ENCODE data around the gene DOCK4. TPM values are rescaled to one million over a fixed set of nuclear protein-coding genes. Genes with fewer than 3 reads are reported as not detected.

DOCK4 gene
- total RNA-seq, 2 experiments from 2014 or later: 0.32 TPM

DNA sequence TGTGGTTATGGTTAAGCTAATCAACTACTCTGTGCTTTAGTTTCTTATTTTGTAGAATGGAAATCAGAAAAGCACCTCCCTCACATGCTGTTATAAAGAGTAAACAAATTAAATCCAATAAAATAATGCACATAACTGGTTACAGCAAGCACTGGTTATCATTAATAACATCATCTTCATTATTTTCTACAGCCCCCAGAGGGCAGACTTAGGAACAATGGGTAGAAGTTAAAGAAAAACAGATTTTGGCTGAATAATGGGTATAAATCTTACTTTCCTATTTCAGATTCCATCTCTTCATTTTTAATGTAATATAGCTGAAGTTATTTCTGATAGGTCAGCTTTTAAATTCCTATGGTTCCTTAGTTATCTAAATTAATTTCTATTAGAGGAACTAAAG, 126.5 kb downstream of the DOCK4 start:
- Mint-ChIP-seq H3K36me3 (ENCODE audit: low read depth) (no peaks in the 10 kb centered on the region), H3K4me3 (no peak overlapping the region), H3K27ac (no peak overlapping the region), H3K27me3 (peaks cover 23% of the 10 kb centered on the region), H3K9me3 (ENCODE audit: low read depth) (no peaks in the 10 kb centered on the region), H3K4me1 (peaks cover 3% of the 10 kb centered on the region)
- POLR2A ChIA-PET: no interaction called here
- DNase-seq (no peak), ATAC-seq (no peak)
- intact Hi-C loops (cut with DNase I, micrococcal nuclease): loop anchor here in 1 of 2 experiments (10.0 kb wide), 1 partner anchor 325 kb away; no protein-coding TSS in a partner anchor
- CTCF ChIA-PET: interaction anchor here (0.6 to 1.0 kb wide), 3 partner anchors 14 to 21 kb away, joined by 3 to 4 read pairs (median 4); no protein-coding TSS in a partner anchor

DNA sequence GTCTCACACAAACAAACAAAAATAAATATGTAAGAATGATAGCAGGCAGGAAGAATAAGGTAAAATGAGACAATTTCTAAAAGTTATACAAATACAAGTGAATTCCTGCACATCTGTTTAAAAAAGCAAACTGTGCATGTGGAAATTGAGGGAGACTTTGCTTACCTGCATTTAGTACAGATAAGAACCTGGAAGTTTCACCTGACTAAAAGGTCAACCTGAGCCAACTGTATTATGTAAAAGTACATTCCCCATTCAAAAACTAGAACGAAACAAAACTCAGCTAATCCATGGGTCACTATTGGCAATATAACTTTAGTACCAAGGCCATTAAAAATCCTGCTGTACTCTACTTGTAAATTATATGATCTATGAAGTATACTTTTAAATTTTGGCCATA, 127.1 kb downstream of the DOCK4 start:
- H3K27me3 Mint-ChIP-seq: peaks cover 25% of the 10 kb centered on the region
- no peak overlapping the region for H3K4me3 Mint-ChIP-seq
- intact Hi-C loops (cut with DNase I, micrococcal nuclease): no loop called here
- DNase-seq (no peak), ATAC-seq (no peak)
- H3K9me3 Mint-ChIP-seq (ENCODE audit: low read depth): no peaks in the 10 kb centered on the region
- ChIA-PET CTCF (interaction anchor here (0.9 kb wide), 1 partner anchor 15 kb away, joined by 3 read pairs; no protein-coding TSS in a partner anchor), POLR2A (no interaction called here)
- no peak overlapping the region for H3K27ac Mint-ChIP-seq
- H3K4me1 Mint-ChIP-seq: peaks cover 3% of the 10 kb centered on the region
- H3K36me3 Mint-ChIP-seq (ENCODE audit: low read depth): no peaks in the 10 kb centered on the region

DNA sequence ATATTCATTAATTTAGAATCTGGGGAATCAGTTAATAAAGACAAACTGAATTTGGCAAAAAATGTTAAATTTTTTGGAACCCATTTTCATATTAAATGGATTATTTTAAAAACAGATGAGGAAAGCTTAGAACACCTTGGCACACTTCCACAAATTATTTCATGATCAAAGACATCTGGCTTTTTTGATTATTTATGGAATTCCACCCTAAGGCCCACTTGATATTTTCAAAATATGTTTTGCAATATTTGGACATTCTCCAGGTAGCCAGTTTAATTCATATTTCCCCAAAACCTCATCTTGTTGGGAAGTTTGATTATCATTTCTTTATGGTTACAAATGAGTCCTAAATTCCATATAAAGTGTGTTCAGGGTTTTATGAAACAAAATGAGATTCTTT, 129.9 kb downstream of the DOCK4 start:
- DNase-seq (no peak), ATAC-seq (no peak)
- Mint-ChIP-seq H3K4me1 (peaks cover 3% of the 10 kb centered on the region), H3K4me3 (no peak overlapping the region), H3K9me3 (ENCODE audit: low read depth) (no peaks in the 10 kb centered on the region), H3K27ac (no peak overlapping the region), H3K27me3 (peaks cover 22% of the 10 kb centered on the region), H3K36me3 (ENCODE audit: low read depth) (no peaks in the 10 kb centered on the region)
- POLR2A ChIA-PET: no interaction called here
- CTCF ChIA-PET: no interaction called here
- intact Hi-C loops (cut with DNase I, micrococcal nuclease): no loop called here

DNA sequence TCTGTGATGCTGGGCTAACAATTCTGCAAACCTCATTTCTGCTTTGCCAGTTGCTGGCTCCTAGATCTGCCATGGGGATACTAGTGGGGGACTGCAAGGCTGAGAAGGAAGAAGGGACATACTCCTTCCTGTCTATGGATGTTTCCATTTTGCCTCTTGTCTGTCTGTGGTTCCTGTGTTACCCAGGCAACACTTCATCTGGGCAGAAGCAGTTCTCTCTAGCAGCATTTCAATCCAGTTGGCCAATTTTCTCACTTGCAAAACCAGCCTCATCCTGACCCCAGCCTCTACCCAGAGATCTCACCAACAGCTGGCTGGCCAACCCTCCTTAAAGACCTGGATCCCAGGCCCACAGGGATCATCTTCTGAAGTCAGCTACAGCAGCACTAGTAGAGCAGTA, 131.7 kb downstream of the DOCK4 start:
- intact Hi-C loops (cut with DNase I, micrococcal nuclease): no loop called here
- H3K4me1 Mint-ChIP-seq: no peaks in the 10 kb centered on the region
- POLR2A ChIA-PET: no interaction called here
- DNase-seq (no peak), ATAC-seq (no peak)
- peaks cover 22% of the 10 kb centered on the region for H3K27me3 Mint-ChIP-seq
- no peak overlapping the region for H3K4me3 Mint-ChIP-seq
- no peaks in the 10 kb centered on the region for H3K36me3 Mint-ChIP-seq (ENCODE audit: low read depth)
- H3K27ac Mint-ChIP-seq: no peak overlapping the region
- no peaks in the 10 kb centered on the region for H3K9me3 Mint-ChIP-seq (ENCODE audit: low read depth)
- CTCF ChIA-PET: interaction anchor here (0.6 to 0.7 kb wide), 2 partner anchors 92 to 422 kb away, joined by 3 to 4 read pairs; no protein-coding TSS in a partner anchor

DNA sequence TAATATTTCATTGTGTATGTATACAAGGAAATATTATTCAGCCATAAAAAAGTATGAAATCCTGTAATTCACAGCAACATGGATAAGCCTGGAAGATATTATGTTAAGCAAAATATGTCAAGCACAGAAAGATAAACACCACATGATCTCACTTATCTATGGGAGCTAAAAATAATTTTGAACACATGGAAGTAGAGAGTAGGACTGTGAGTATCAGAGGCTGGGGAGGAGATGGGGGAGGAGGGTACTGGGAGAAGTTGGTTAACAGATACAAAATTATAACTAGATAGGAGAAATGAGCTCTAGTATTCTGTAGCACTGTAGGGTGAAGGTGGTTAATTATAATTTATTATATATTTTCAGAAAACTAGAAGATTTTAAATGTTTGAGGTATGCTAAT, 132.7 kb downstream of the DOCK4 start:
- intact Hi-C loops (cut with DNase I, micrococcal nuclease): no loop called here
- ChIA-PET POLR2A (no interaction called here), CTCF (no interaction called here)
- no peak overlapping the region for H3K27ac Mint-ChIP-seq
- DNase-seq (no peak), ATAC-seq (no peak)
- no peak overlapping the region for H3K4me3 Mint-ChIP-seq
- peaks cover 18% of the 10 kb centered on the region for H3K27me3 Mint-ChIP-seq
- no peaks in the 10 kb centered on the region for H3K36me3 Mint-ChIP-seq (ENCODE audit: low read depth)
- H3K9me3 Mint-ChIP-seq (ENCODE audit: low read depth): no peaks in the 10 kb centered on the region
- H3K4me1 Mint-ChIP-seq: no peaks in the 10 kb centered on the region

DNA sequence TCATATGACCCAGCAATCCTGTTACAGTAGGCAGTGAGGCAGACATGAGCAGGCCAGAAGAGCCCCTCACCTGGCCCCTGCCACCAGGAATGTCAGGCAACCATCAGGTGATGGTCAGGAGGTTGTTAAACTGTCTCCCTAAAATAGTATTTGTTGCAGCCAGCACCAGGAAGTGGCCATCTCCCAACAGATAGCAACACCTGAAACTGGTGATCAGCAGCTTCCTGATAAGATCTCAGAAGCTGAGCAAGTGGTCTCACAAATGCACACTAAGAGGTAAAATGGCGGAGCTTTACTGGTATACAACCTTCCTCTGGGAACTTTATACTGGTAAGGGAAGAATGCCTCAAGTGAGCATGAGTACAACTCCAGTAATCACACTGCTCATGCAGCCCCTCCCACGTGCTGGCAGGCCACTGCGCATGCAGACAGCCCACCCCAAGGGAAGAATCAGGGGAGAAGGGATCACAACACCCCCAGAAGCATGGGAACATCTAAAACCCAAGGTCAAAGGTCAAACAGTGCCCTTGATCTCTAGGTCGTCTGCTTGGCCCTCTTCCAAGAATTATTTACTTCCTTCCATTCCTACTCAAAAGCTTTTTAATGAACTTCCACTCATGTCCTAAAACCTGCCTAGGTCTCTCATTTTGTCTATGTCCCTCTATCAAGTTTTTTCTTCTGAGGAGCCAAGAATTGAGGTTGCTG, 133.5 kb downstream of the DOCK4 start:
- CTCF ChIA-PET: interaction anchor here (1.6 kb wide), 1 partner anchor 92 kb away, joined by 3 read pairs; no protein-coding TSS in a partner anchor
- Mint-ChIP-seq H3K27ac (no peak overlapping the region), H3K4me1 (no peaks in the 10 kb centered on the region), H3K36me3 (ENCODE audit: low read depth) (no peaks in the 10 kb centered on the region), H3K9me3 (ENCODE audit: low read depth) (no peaks in the 10 kb centered on the region), H3K27me3 (peaks cover 13% of the 10 kb centered on the region), H3K4me3 (no peak overlapping the region)
- intact Hi-C loops (cut with DNase I, micrococcal nuclease): no loop called here
- no peak for ATAC-seq
- POLR2A ChIA-PET: no interaction called here
- no peak for DNase-seq

DNA sequence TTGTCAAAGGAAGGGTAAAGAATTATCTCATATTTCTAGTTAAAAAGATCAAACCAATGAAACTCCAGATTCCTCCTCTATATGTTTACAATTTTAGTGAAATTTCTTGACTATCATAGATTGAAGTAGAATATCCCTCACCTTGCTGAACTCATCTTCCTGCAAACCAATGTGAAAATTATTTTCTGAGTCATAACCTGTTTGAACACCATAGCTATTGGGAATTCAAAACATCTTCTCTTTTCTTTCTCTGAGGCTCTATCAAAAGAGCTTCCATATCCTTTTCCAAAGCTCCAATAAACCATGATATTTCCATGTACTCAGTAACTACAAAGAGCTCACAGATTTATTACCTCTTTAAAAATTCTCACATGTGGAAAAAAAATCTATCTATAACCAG, 134.3 kb downstream of the DOCK4 start:
- POLR2A ChIA-PET: no interaction called here
- intact Hi-C loops (cut with DNase I, micrococcal nuclease): no loop called here
- Mint-ChIP-seq H3K4me1 (no peaks in the 10 kb centered on the region), H3K4me3 (no peak overlapping the region), H3K27me3 (peaks cover 13% of the 10 kb centered on the region), H3K36me3 (ENCODE audit: low read depth) (no peaks in the 10 kb centered on the region), H3K9me3 (ENCODE audit: low read depth) (no peaks in the 10 kb centered on the region), H3K27ac (no peak overlapping the region)
- ATAC-seq (no peak), DNase-seq (no peak)
- CTCF ChIA-PET: interaction anchor here (1.0 to 1.6 kb wide), 2 partner anchors 29 to 93 kb away, joined by 3 read pairs; no protein-coding TSS in a partner anchor

DNA sequence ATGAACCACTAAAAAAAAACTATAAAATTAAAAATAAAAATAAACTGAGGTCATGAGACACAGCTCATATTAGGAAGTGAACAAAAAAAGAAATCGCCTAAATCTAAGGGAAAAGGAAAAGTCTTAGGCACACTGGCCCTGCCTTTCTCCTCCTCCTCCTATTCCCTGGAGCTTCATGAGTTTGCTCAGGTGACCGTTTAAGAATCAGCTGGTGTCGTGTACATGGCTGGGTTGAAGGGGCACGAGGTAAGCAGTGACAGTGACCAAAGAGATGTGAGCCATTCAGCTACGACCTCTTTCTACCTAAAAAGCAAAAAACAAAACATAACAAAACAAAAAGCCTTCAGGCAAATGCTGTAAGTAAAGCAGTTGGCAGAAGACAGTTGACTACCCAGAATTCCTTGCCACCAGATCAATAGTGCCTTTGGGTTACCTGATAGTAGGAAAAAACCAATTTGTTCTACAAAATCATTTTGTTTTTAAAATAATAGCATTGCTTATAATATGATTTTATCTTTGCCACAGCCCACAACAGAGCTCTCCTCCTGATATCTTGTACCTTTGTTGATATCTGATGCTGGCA, 135.4 kb downstream of the DOCK4 start:
- Mint-ChIP-seq H3K36me3 (ENCODE audit: low read depth) (no peaks in the 10 kb centered on the region), H3K4me1 (no peaks in the 10 kb centered on the region), H3K9me3 (ENCODE audit: low read depth) (no peaks in the 10 kb centered on the region), H3K4me3 (no peak overlapping the region), H3K27ac (no peak overlapping the region), H3K27me3 (peaks cover 13% of the 10 kb centered on the region)
- CTCF ChIA-PET: no interaction called here
- no peak for ATAC-seq
- intact Hi-C loops (cut with DNase I, micrococcal nuclease): no loop called here
- DNase-seq: no peak
- POLR2A ChIA-PET: no interaction called here

DNA sequence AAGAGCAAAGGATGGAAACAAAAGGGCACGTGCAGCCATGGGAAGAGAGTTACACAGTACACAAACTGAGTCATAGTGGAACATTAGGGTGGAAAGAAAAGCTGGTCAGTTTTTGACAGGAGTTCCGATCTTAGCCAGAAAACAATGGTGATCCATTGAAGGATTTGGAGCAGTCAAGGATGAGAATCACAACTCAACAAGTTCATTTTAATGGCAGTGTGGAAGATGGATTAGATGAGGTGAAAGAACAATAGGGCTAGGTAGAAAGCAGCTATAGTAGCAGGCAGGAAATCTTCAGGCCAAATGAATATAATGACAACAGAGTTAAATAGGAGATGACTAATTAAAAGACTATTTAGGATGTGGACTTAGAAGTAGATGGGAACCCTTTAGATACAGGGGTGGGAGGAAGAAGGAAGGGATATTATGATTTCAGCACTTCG, 136.3 kb downstream of the DOCK4 start:
- ATAC-seq: no peak
- DNase-seq: no peak
- H3K9me3 Mint-ChIP-seq (ENCODE audit: low read depth): no peaks in the 10 kb centered on the region
- H3K27ac Mint-ChIP-seq: no peak overlapping the region
- intact Hi-C loops (cut with DNase I, micrococcal nuclease): no loop called here
- H3K4me3 Mint-ChIP-seq: no peak overlapping the region
- POLR2A ChIA-PET: no interaction called here
- H3K27me3 Mint-ChIP-seq: peaks cover 9% of the 10 kb centered on the region
- H3K36me3 Mint-ChIP-seq (ENCODE audit: low read depth): no peaks in the 10 kb centered on the region
- H3K4me1 Mint-ChIP-seq: no peaks in the 10 kb centered on the region
- CTCF ChIA-PET: no interaction called here

DNA sequence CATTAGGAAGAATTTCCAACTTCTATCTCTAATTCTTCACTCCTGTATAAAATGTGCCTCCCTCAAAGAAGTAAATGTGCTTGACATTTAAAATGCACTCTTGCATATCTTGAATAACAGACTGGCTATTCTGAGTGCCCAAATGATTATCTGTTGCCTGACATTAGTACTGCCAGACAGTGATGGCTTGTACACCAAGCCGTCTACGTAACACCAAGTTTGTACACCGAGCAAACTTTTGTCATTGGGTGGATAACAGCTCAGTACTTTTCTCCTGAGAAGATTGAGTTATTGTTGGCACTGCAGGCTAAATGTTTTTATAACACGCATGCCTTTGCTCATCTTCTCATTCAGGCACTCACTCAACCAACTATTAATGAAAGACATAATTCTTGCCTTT, 137.2 kb downstream of the DOCK4 start:
- Mint-ChIP-seq H3K27me3 (peaks cover 5% of the 10 kb centered on the region), H3K4me1 (no peaks in the 10 kb centered on the region), H3K4me3 (no peak overlapping the region), H3K9me3 (ENCODE audit: low read depth) (no peaks in the 10 kb centered on the region), H3K36me3 (ENCODE audit: low read depth) (no peaks in the 10 kb centered on the region), H3K27ac (no peak overlapping the region)
- no peak for DNase-seq
- ChIA-PET CTCF (no interaction called here), POLR2A (no interaction called here)
- no peak for ATAC-seq
- intact Hi-C loops (cut with DNase I, micrococcal nuclease): no loop called here

DNA sequence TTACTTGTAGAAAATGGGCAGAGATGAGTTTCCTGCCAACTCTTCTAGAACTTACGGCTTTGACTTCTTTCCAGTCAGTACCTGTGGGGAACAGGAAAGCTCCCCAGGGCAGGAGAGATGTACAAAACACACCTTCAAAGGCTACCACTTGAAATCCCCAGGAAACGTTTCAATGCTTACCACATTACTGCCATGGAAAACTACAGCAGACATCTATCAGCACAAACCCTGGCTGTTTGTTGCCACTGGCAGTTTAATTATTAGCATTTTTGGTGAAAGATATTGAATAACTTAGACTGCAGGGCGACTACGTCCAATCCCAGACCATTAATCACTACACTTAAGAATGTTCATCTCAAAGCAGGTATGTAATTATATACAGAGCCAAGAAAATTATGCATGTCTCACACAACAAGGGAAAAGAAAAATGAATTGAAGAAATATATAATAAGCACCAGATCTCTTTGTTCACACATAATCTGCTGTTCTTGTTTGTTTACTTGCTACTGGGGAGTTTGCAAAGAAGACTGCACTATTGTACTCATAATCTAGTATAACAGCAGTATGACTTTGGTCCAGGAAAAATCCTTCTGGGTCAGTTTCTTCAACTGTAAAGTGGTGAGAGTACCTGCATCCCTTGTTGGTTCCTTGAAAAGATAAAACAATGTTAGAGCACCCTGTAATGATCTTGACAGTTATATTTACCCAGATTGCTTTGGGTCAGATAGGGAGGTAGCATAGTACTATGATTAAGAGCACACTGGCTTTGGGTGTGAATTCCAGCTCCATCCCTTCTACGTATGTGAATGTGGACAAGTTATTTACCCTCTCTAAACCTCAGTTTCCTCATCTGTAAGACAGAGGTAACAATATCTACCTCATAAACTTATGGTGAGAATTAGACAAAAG, 138.3 kb downstream of the DOCK4 start:
- H3K4me1 Mint-ChIP-seq: no peaks in the 10 kb centered on the region
- peaks cover 5% of the 10 kb centered on the region for H3K27me3 Mint-ChIP-seq
- intact Hi-C loops (cut with DNase I, micrococcal nuclease): no loop called here
- POLR2A ChIA-PET: no interaction called here
- H3K4me3 Mint-ChIP-seq: no peak overlapping the region
- no peak for ATAC-seq
- CTCF ChIA-PET: no interaction called here
- H3K9me3 Mint-ChIP-seq (ENCODE audit: low read depth): no peaks in the 10 kb centered on the region
- no peak for DNase-seq
- no peaks in the 10 kb centered on the region for H3K36me3 Mint-ChIP-seq (ENCODE audit: low read depth)
- no peak overlapping the region for H3K27ac Mint-ChIP-seq

DNA sequence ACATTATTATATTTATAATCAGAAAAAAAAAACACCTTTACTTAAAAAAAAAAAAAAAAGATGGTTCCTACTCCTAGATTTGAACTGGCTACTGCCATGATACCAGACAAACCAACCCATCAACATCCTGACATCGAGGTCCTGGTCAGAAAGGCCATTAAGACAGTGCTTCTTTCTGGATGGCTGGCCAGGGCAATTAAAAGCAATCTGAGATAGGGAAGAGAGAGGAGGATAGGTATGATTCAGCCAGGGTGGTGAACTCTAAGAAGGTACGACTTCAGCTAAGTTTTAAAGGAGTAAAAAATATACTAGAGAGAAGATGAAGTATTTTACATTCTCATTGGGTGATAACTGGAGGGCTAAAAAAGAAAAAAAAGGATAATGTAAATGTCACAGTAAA, 139.0 kb downstream of the DOCK4 start:
- intact Hi-C loops (cut with DNase I, micrococcal nuclease): no loop called here
- H3K4me3 Mint-ChIP-seq: no peak overlapping the region
- ATAC-seq (no peak), DNase-seq (no peak)
- no peaks in the 10 kb centered on the region for H3K4me1 Mint-ChIP-seq
- CTCF ChIA-PET: no interaction called here
- no peaks in the 10 kb centered on the region for H3K9me3 Mint-ChIP-seq (ENCODE audit: low read depth)
- peaks cover 5% of the 10 kb centered on the region for H3K27me3 Mint-ChIP-seq
- H3K27ac Mint-ChIP-seq: no peak overlapping the region
- no peaks in the 10 kb centered on the region for H3K36me3 Mint-ChIP-seq (ENCODE audit: low read depth)
- POLR2A ChIA-PET: no interaction called here

All from activated CD4-positive, alpha-beta T cell treated with anti-CD3 and anti-CD28 coated beads for 36 hours (primary cell).